Activated T-cell treated with anti-CD3 and anti-CD28 coated beads for 24 hours (primary cell): ENCODE results near the gene PFKFB3.
"Not testable (repeated sequence)": the region's sequence is repeated elsewhere in the genome, so short reads cannot be mapped to it uniquely, and the experiment has no call there.

Experiments used
- DNase-seq: peaks from one replicate; pipeline ENCODE4 v3.0.0-alpha.2; 2020; ENCODE audit warnings: low read depth

The PFKFB3 gene

GRCh38 chr10:6272126-6272525 is 69.4 kb downstream of the PFKFB3 start:
- no peak for DNase-seq

- DNase-seq, result no peak
Observed at GRCh38 chr10:6273351-6273750, 70.6 kb downstream of the PFKFB3 start.

GRCh38 chr10:6274040-6274439 is 71.3 kb downstream of the PFKFB3 start:
- DNase-seq, result no peak

GRCh38 chr10:6274484-6274883 is 71.8 kb downstream of the PFKFB3 start:
- DNase-seq, result no peak

- DNase-seq, result peak; percentile 85
Observed at GRCh38 chr10:6275022-6275997, 72.6 kb downstream of the PFKFB3 start.

GRCh38 chr10:6276356-6276755 is 73.6 kb downstream of the PFKFB3 start:
- DNase-seq, result no peak

GRCh38 chr10:6278519-6279120 is 75.9 kb downstream of the PFKFB3 start:
- no peak for DNase-seq

GRCh38 chr10:6279540-6280267 is 77.0 kb downstream of the PFKFB3 start:
- DNase-seq, result no peak

GRCh38 chr10:6280291-6280690 is 77.6 kb downstream of the PFKFB3 start:
- no peak for DNase-seq

- DNase-seq, result no peak
Observed at GRCh38 chr10:6282454-6282958, 79.8 kb downstream of the PFKFB3 start.

GRCh38 chr10:6283655-6284054 is 80.9 kb downstream of the PFKFB3 start:
- no peak for DNase-seq

GRCh38 chr10:6290621-6291020 is 87.9 kb downstream of the PFKFB3 start:
- DNase-seq, result not testable (repeated sequence)

GRCh38 chr10:6292741-6293151 is 90.0 kb downstream of the PFKFB3 start:
- no peak for DNase-seq

- DNase-seq, result not testable (repeated sequence)
Observed at GRCh38 chr10:6296425-6296824, 93.7 kb downstream of the PFKFB3 start.

GRCh38 chr10:6296828-6297251 is 94.1 kb downstream of the PFKFB3 start:
- no peak for DNase-seq

- DNase-seq, result no peak
Observed at GRCh38 chr10:6297522-6297921, 94.8 kb downstream of the PFKFB3 start.

GRCh38 chr10:6297951-6298381 is 95.2 kb downstream of the PFKFB3 start:
- no peak for DNase-seq

GRCh38 chr10:6298428-6298827 is 95.7 kb downstream of the PFKFB3 start:
- no peak for DNase-seq

- no peak for DNase-seq
Observed at GRCh38 chr10:6299234-6299633, 96.5 kb downstream of the PFKFB3 start.

- DNase-seq, result no peak
Observed at GRCh38 chr10:6299743-6300105, 97.0 kb downstream of the PFKFB3 start.

GRCh38 chr10:6300106-6300783 is 97.5 kb downstream of the PFKFB3 start:
- peak; percentile 11 for DNase-seq
